Measurements from ENCODE around the gene ARSK.

The ARSK gene

GRCh38 chr5:95583992-95584391 is 29.1 kb downstream of the ARSK start:
- no peak for TF ChIP-seq CTCF (IDR thresholded peaks at IDR 0.05; ENCODE audit: low read depth, low read length)
- DNase-seq (ENCODE audit: low read depth in 2 of 2): no peak
- no peak overlapping the region for H3K4me3 ChIP-seq (replicated peaks in 1 of 2; ENCODE audit: low read depth in 2 of 2, low read length in 2 of 2)

GRCh38 chr5:95590880-95591279 is 36.0 kb downstream of the ARSK start:
- TF ChIP-seq CTCF (IDR thresholded peaks at IDR 0.05; ENCODE audit: low read depth, low read length): no peak
- peak in 1 of 2 donors; percentile 28 for DNase-seq (ENCODE audit: low read depth in 2 of 2)
- no peak overlapping the region for H3K4me3 ChIP-seq (replicated peaks in 1 of 2; ENCODE audit: low read depth in 2 of 2, low read length in 2 of 2)

- H3K4me3 ChIP-seq (replicated peaks in 1 of 2; ENCODE audit: low read depth in 2 of 2, low read length in 2 of 2): no peak overlapping the region
- peak; percentile 65 to 94 for DNase-seq (ENCODE audit: low read depth in 2 of 2)
- TF ChIP-seq CTCF (IDR thresholded peaks at IDR 0.05; ENCODE audit: low read depth, low read length): no peak
Observed at GRCh38 chr5:95591490-95591901, 36.6 kb downstream of the ARSK start.

- no peak overlapping the region for H3K4me3 ChIP-seq (replicated peaks in 1 of 2; ENCODE audit: low read depth in 2 of 2, low read length in 2 of 2)
- TF ChIP-seq CTCF (IDR thresholded peaks at IDR 0.05; ENCODE audit: low read depth, low read length): no peak
- no peak for DNase-seq (ENCODE audit: low read depth in 2 of 2)
Observed at GRCh38 chr5:95595289-95595931, 40.5 kb downstream of the ARSK start.

- no peak overlapping the region for H3K4me3 ChIP-seq (replicated peaks in 1 of 2; ENCODE audit: low read depth in 2 of 2, low read length in 2 of 2)
- DNase-seq (ENCODE audit: low read depth in 2 of 2): no peak
- TF ChIP-seq CTCF (IDR thresholded peaks at IDR 0.05; ENCODE audit: low read depth, low read length): no peak
Observed at GRCh38 chr5:95599252-95599651, 44.4 kb downstream of the ARSK start.

- TF ChIP-seq CTCF (IDR thresholded peaks at IDR 0.05; ENCODE audit: low read depth, low read length): no peak
- DNase-seq (ENCODE audit: low read depth in 2 of 2): peak; percentile 43 to 64
- no peak overlapping the region for H3K4me3 ChIP-seq (replicated peaks in 1 of 2; ENCODE audit: low read depth in 2 of 2, low read length in 2 of 2)
Observed at GRCh38 chr5:95600557-95600956, 45.7 kb downstream of the ARSK start.

- TF ChIP-seq CTCF (IDR thresholded peaks at IDR 0.05; ENCODE audit: low read depth, low read length): no peak
- no peak overlapping the region for H3K4me3 ChIP-seq (replicated peaks in 1 of 2; ENCODE audit: low read depth in 2 of 2, low read length in 2 of 2)
- DNase-seq (ENCODE audit: low read depth in 2 of 2): no peak
Observed at GRCh38 chr5:95605786-95606185, 50.9 kb downstream of the ARSK start.

Measured in cardiac fibroblast (primary cell).